Left ventricle myocardium inferior (tissue), 1 donor: ENCODE measurements around the gene FBXO3. TPM values are rescaled to one million over a fixed set of nuclear protein-coding genes. Genes with fewer than 3 reads are reported as not detected.

Experiments used
- DNase-seq: peaks from one replicate; pipeline ENCODE4 v3.0.0-alpha.2; 2020
- H3K27ac ChIP-seq: fragments of 200-600 bp; replicated peaks from 2 replicates; pipeline ENCODE4 v1.8.0; 2021
- H3K27me3 ChIP-seq: fragments of 200-600 bp; 2 replicates; pipeline ENCODE4 v1.8.0; 2021; ENCODE audit warnings: low read depth
- H3K36me3 ChIP-seq: fragments of 200-600 bp; 2 replicates; pipeline ENCODE4 v1.8.0; 2021
- H3K4me1 ChIP-seq: fragments of 200-600 bp; 2 replicates; pipeline ENCODE4 v1.8.0; 2021
- H3K4me3 ChIP-seq: fragments of 200-600 bp; 2 replicates; pipeline ENCODE4 v1.8.0; 2021; ENCODE audit warnings: mild to moderate bottlenecking, moderate library complexity
- H3K9me3 ChIP-seq: fragments of 200-600 bp; replicated peaks from 2 replicates; pipeline ENCODE4 v1.8.0; 2021
- intact Hi-C: fragments of 100-400 bp; cut with micrococcal nuclease; formaldehyde crosslinking; loops from one replicate; pipeline ENCODE4 v1.11.0; 2022
- total RNA-seq: library from RNA; stranded (reverse); fragmentation: NEBNext Ultra II Directional; extraction: Animal tissue kit (Norgen Biotek cat#: 25700); gene quantifications from one replicate; pipeline ENCODE4 v1.2.1, GENCODE V29; 2021
- TF ChIP-seq, protein P1 (sequence below): fragments of 200-600 bp; IDR thresholded peaks from 2 replicates; pipeline ENCODE4 v1.8.0; 2021; ENCODE audit warnings: antibody characterized with exemption, mild to moderate bottlenecking, borderline replicate concordance
- donor health status: DM: no; HTN: yes; CAD: no; lungs with severe emphysema.

The FBXO3 gene
- total RNA-seq, 1 donor from 2014 or later = 49.8 TPM

DNA sequence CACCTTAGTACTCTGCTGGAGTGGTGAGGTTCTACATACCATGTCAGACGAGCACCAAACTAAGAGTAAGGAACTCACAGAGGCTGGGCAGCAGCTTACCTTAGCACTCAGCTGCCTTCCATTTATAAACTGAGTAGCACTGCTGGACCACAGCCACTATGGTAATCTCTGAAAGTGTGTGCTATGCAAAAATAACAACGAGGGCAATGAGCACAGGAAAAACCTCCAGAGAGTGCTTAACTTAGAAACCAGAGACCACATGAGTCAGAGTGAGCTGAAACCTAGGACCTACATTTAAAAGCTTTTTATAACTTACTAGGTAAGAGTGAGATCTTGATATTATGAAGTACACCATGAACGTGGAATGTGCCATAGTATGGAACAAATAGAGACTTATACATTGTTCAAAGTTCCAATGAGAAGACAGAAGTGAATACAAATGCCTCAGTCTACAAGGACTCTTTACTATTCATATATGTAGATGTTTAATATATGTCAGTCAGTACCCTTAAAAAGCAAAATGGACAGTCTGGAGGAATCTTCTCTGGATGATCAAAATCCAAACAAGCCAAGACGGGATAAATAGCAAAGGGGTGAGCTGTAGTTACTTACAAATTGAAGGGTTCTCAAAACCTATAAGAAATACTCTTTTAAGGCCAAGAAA lies 20.9 kb downstream of the FBXO3 start:
- peaks cover 24% of the 10 kb centered on the region for H3K4me1 ChIP-seq
- TF ChIP-seq, protein P1, sequence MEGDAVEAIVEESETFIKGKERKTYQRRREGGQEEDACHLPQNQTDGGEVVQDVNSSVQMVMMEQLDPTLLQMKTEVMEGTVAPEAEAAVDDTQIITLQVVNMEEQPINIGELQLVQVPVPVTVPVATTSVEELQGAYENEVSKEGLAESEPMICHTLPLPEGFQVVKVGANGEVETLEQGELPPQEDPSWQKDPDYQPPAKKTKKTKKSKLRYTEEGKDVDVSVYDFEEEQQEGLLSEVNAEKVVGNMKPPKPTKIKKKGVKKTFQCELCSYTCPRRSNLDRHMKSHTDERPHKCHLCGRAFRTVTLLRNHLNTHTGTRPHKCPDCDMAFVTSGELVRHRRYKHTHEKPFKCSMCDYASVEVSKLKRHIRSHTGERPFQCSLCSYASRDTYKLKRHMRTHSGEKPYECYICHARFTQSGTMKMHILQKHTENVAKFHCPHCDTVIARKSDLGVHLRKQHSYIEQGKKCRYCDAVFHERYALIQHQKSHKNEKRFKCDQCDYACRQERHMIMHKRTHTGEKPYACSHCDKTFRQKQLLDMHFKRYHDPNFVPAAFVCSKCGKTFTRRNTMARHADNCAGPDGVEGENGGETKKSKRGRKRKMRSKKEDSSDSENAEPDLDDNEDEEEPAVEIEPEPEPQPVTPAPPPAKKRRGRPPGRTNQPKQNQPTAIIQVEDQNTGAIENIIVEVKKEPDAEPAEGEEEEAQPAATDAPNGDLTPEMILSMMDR = no peak
- DNase-seq = no peak
- no peaks in the 10 kb centered on the region for H3K9me3 ChIP-seq
- peak overlapping the region; percentile 73 for H3K27ac ChIP-seq
- intact Hi-C loops = no loop called here
- peak overlapping the region; percentile 47 for H3K4me3 ChIP-seq
- peaks cover 81% of the 10 kb centered on the region for H3K36me3 ChIP-seq
- no peaks in the 10 kb centered on the region for H3K27me3 ChIP-seq

DNA sequence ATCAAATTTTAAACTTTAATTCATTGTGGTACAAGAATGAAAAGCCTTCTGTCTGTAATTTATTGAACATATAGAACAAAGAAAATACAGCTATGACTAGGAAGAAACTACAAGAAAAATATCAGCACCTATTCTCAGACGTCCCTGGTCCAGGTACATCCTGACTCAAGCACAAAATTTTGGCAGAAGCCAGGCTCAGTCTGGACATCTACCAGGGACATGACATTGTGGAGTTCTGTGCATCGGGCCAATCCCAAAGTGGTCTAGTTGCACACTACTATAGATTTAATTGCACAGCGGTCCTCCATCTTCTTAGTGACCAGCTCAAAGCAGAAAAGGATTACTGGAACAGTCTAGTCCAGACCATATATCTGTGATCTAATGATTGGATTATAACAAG lies 22.4 kb downstream of the FBXO3 start:
- no peaks in the 10 kb centered on the region for H3K27me3 ChIP-seq
- no peaks in the 10 kb centered on the region for H3K9me3 ChIP-seq
- DNase-seq = no peak
- intact Hi-C loops = no loop called here
- TF ChIP-seq, protein P1 = no peak
- peak overlapping the region; percentile 73 for H3K27ac ChIP-seq
- H3K4me3 ChIP-seq = no peak overlapping the region
- H3K4me1 ChIP-seq = peaks cover 30% of the 10 kb centered on the region
- peaks cover 78% of the 10 kb centered on the region for H3K36me3 ChIP-seq

DNA sequence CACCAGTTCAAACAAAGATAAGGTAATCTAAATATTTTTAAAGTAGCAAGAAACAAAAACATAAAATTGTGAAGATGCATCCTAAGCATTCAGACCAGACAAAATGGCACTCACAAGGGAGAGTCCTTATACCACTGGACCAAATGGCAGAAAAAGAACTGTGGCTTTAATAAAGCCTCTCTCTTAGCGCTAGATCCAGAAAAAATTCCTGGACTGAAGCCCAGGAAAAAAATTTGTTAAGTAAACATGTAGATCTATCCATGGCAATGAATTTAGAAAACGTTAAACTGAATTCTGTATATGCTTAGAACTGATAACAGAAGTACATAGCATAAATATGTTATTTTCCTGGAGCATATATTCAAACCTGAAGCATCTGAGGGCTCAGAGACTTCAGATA lies 26.3 kb downstream of the FBXO3 start:
- H3K4me3 ChIP-seq = no peak overlapping the region
- no peaks in the 10 kb centered on the region for H3K27me3 ChIP-seq
- no peak for DNase-seq
- peak overlapping the region; percentile 59 for H3K27ac ChIP-seq
- intact Hi-C loops = no loop called here
- H3K4me1 ChIP-seq = peaks cover 51% of the 10 kb centered on the region
- peaks cover 57% of the 10 kb centered on the region for H3K36me3 ChIP-seq
- TF ChIP-seq, protein P1 = no peak
- no peaks in the 10 kb centered on the region for H3K9me3 ChIP-seq

DNA sequence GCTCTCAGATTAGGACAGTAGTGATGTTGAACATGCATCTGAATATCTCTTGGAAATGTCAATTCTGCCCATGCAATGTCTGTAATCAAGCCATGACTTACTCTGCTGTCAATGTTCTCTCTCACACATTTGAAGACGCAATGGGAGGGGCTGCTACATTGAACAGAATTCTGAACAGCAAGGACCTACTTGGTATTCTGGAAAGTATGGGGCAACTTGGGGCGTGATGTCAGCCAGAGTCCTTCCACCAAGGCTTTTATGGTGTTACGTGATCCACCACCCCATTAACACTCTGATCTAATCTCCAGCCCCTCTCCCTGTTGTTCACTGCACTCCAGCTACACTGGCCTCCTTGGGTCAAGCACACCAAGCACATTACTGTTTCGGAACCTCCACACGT lies 31.0 kb downstream of the FBXO3 start:
- H3K4me3 ChIP-seq = no peak overlapping the region
- peak overlapping the region; percentile 37 for H3K27ac ChIP-seq
- no peaks in the 10 kb centered on the region for H3K9me3 ChIP-seq
- peaks cover 44% of the 10 kb centered on the region for H3K4me1 ChIP-seq
- no peaks in the 10 kb centered on the region for H3K27me3 ChIP-seq
- no peak for DNase-seq
- H3K36me3 ChIP-seq = peaks cover 33% of the 10 kb centered on the region
- intact Hi-C loops = loop anchor here (5.0 kb wide), 1 partner anchor 381 kb away; no protein-coding TSS in a partner anchor
- TF ChIP-seq, protein P1 = no peak

DNA sequence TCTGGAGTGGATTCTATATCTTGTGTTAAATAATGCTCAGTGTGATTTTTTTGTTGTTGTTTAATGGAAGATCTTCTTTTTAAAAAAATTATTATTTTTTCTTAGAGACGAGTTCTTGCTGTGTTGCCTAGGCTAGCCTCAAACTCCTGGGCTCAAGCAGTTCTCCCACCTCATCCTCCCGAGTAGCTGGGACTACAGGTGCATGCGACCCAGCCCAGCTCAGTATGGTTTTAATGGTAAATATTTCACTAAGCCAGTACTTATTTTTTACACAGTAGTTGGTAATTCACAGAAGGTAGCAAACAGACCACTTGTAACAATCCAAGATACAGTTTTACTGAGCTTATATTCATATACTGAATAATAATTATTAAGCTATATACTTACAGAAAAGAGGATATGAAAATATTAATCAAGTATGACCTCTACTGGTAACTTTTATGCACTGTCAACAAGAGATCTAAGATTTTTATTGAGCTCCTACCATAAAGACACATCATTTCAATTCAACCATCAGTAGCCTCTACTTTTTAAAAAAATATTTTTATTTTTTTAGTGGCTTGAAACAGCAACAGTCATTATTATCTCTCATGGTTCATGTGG lies 32.0 kb downstream of the FBXO3 start:
- Histone ChIP-seq H3K27ac (peak overlapping the region; percentile 6), H3K27me3 (no peaks in the 10 kb centered on the region), H3K36me3 (peaks cover 25% of the 10 kb centered on the region), H3K9me3 (no peaks in the 10 kb centered on the region), H3K4me3 (no peak overlapping the region), H3K4me1 (peaks cover 46% of the 10 kb centered on the region)
- intact Hi-C loops = loop anchor here (5.0 kb wide), 1 partner anchor 380 kb away; no protein-coding TSS in a partner anchor
- no peak for DNase-seq
- TF ChIP-seq, protein P1 = peak; percentile 75
